ENCODE results near the gene MORN5. TPM values are rescaled to one million over a fixed set of nuclear protein-coding genes. Genes with fewer than 3 reads are reported as not detected.

MORN5 gene
- total RNA-seq, 4 donors from 2014 or later, result 1.8 to 12.6 TPM; not detected in 2

GRCh38 chr9:122121931-122122330 is 37.8 kb upstream of the MORN5 start:
- TF ChIP-seq POLR2A (IDR thresholded peaks at IDR 0.05), result no peak
- TF ChIP-seq CTCF (IDR thresholded peaks at IDR 0.05), result no peak
- Histone ChIP-seq H3K9me3 (no peaks in the 10 kb centered on the region), H3K4me3 (no peak overlapping the region), H3K27ac (no peak overlapping the region), H3K4me1 (peaks cover 0 to 4% of the 10 kb centered on the region in 2 donors), H3K27me3 (no peaks in the 10 kb centered on the region), H3K36me3 (no peaks in the 10 kb centered on the region)
- DNase-seq, result no peak
- intact Hi-C loops (cut with DNase I; ENCODE audit: low total_unique reads), result loop anchor here (2.0 kb wide), 1 partner anchor 229 kb away; no protein-coding TSS in a partner anchor

- no peak overlapping the region for H3K4me3 ChIP-seq
- DNase-seq, result no peak
- H3K27me3 ChIP-seq, result no peaks in the 10 kb centered on the region
- intact Hi-C loops (cut with DNase I; ENCODE audit: low total_unique reads), result loop anchor here (2.0 kb wide), 1 partner anchor 228 kb away; no protein-coding TSS in a partner anchor
- no peak overlapping the region for H3K27ac ChIP-seq
- no peaks in the 10 kb centered on the region for H3K9me3 ChIP-seq
- no peak for TF ChIP-seq CTCF (IDR thresholded peaks at IDR 0.05)
- TF ChIP-seq POLR2A (IDR thresholded peaks at IDR 0.05), result no peak
- peaks cover 0 to 4% of the 10 kb centered on the region in 2 donors for H3K4me1 ChIP-seq
- H3K36me3 ChIP-seq, result no peaks in the 10 kb centered on the region
These were observed 37.2 kb upstream of the MORN5 start for GRCh38 chr9:122122468-122122867.

GRCh38 chr9:122122903-122123632 is 36.6 kb upstream of the MORN5 start:
- no peak overlapping the region for H3K4me3 ChIP-seq
- peaks cover 0 to 4% of the 10 kb centered on the region in 2 donors for H3K4me1 ChIP-seq
- intact Hi-C loops (cut with DNase I; ENCODE audit: low total_unique reads), result loop anchor here (2.0 kb wide), 1 partner anchor 228 kb away; no protein-coding TSS in a partner anchor
- H3K27me3 ChIP-seq, result no peaks in the 10 kb centered on the region
- H3K27ac ChIP-seq, result no peak overlapping the region
- DNase-seq, result peak; percentile 64 to 66
- H3K9me3 ChIP-seq, result no peaks in the 10 kb centered on the region
- H3K36me3 ChIP-seq, result no peaks in the 10 kb centered on the region
- peak; percentile 78 to 92 (median 86) for TF ChIP-seq CTCF (IDR thresholded peaks at IDR 0.05)
- TF ChIP-seq POLR2A (IDR thresholded peaks at IDR 0.05), result no peak

- H3K4me1 ChIP-seq, result peaks cover 0 to 4% of the 10 kb centered on the region in 2 donors
- H3K27me3 ChIP-seq, result no peaks in the 10 kb centered on the region
- no peaks in the 10 kb centered on the region for H3K36me3 ChIP-seq
- TF ChIP-seq CTCF (IDR thresholded peaks at IDR 0.05) (no peak), POLR2A (IDR thresholded peaks at IDR 0.05) (no peak)
- no peaks in the 10 kb centered on the region for H3K9me3 ChIP-seq
- DNase-seq, result no peak
- H3K27ac ChIP-seq, result no peak overlapping the region
- H3K4me3 ChIP-seq, result no peak overlapping the region
- intact Hi-C loops (cut with DNase I; ENCODE audit: low total_unique reads), result no loop called here
These were observed 35.7 kb upstream of the MORN5 start for GRCh38 chr9:122124048-122124447.

GRCh38 chr9:122124528-122124927 is 35.2 kb upstream of the MORN5 start:
- no peaks in the 10 kb centered on the region for H3K27me3 ChIP-seq
- H3K9me3 ChIP-seq, result no peaks in the 10 kb centered on the region
- no peak overlapping the region for H3K4me3 ChIP-seq
- no peak overlapping the region for H3K27ac ChIP-seq
- TF ChIP-seq CTCF (IDR thresholded peaks at IDR 0.05), result no peak
- no peak for TF ChIP-seq POLR2A (IDR thresholded peaks at IDR 0.05)
- intact Hi-C loops (cut with DNase I; ENCODE audit: low total_unique reads), result no loop called here
- H3K36me3 ChIP-seq, result no peaks in the 10 kb centered on the region
- peaks cover 0 to 4% of the 10 kb centered on the region in 2 donors for H3K4me1 ChIP-seq
- no peak for DNase-seq
